HG03108 (cell line): Measurements from ENCODE around the gene CRX.
"Not testable (repeated sequence)": the region's sequence is repeated elsewhere in the genome, so short reads cannot be mapped to it uniquely, and the experiment has no call there.

Experiments used
- ATAC-seq: cut with Tn5 transposase; IDR thresholded peaks from one replicate; pipeline ENCODE4 v1.9.1; 2021; ENCODE audit warnings: moderate library complexity; ENCODE audit not compliant: unreplicated experiment

CRX gene

DNA sequence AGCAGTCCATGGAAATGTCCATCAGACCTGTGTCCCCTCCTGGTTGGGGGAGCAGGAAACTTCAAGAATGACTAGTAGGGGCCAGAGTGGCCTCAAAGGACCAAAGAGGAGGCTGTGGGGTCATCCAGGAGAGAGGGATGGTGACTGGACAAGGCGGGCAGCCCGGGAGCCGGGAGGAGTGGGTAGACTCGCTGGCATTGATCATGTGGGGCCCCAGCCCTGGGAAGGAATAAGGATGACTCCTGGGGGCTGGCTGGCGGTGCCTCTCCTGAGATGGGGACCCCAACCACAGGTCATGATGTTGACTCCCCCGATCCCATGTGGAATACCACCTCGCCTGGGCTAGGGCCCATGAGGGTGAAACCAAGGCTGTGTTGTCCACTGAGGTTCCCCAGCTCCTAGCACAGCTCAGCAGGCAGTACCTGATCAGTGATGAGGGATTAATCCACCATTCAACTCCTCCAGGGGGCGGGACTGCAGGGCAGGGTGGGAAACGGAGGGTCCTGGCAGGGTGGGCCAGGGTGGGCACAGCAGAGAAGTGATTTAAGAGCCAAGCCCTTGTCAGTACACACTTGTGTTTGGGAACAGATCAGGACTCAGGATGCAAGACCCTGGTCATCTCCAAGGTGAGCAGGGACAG is 37.0 kb downstream of the CRX start, which contains the start of gene TPRX2:
Gene TPRX2, plus strand, starts transcription at position 590 of the 640 bp plus-strand sequence. Its CDS starts 12 bp downstream, at position 602.
- not testable (repeated sequence) for ATAC-seq

DNA sequence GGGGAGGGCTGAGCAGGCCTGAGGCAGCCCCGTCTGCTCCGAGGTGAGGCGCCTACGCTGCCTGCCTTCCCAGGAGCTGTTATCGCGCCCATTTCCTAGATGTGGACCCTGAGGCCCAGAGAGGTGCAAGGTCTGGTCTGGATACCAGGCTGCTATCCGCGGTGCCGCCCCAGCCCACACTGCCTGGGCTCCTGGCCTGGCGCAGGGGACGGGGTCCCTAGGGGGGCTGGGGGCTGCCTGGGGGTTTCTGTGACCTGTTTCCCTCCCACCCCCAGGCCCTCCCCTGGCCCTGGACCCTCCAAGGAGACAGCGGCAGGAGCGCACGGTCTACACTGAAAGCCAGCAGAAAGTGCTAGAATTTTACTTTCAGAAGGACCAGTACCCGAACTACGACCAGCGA is 38.1 kb downstream of the CRX start:
- not testable (repeated sequence) for ATAC-seq

DNA sequence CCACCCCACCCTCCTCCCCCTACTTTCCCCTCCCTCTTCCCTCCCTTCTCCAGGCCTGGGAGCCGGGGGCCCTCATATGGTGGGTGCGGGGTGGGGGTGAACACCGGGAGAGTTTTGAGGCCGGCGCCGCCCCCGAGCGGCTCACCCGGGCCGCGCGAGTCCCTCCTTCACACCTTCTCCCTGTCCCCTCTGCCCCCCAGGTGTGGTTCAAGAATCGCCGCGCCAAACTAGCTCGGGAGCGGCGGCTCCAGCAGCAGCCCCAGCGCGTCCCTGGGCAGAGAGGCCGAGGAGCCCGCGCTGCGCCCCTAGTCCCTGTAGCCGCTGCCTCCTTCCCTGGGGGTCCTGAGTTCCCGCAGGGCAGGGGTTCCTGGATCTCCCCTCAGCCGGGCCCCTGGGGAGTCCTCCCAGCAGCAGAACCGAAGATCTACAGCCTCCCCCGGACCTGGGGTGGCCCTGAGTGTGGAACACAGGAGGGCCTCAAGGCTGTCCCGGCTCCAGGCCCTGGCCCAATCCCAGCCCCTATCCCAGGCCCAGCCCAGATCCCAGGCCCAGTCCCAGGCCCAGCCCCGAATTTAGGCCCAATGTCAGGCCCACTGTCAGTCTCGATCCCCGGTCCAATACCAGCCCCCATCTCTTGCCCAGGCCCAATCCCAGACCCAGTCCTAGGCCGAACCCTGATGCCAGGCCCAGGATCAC is 39.0 kb downstream of the CRX start:
- no peak for ATAC-seq

- no peak for ATAC-seq
Measured at GRCh38 chr19:47861630-47862029, 39.9 kb downstream of the CRX start.

DNA sequence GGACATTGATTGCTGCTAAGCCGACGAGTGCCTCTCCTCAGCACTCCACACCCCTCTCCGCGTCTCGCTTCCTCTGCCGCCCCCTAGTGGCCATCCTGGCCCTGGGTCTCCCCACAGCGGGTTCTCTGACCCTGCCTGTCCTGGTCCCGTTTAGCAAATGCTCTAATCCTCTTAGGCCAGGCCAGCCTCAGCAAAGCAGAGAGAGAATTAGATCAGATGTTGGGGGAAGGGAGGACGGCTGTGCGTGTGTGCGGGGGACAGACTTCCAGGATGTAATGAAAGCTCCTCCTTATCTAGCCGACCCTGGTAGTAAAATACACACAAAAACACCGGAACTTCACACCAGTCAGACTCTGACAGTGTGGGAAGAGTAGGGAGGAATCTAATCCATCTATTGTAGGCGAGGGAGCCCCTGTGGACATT is 41.8 kb downstream of the CRX start:
- no peak for ATAC-seq

GRCh38 chr19:47865166-47865565 is 43.4 kb downstream of the CRX start:
- ATAC-seq: no peak

DNA sequence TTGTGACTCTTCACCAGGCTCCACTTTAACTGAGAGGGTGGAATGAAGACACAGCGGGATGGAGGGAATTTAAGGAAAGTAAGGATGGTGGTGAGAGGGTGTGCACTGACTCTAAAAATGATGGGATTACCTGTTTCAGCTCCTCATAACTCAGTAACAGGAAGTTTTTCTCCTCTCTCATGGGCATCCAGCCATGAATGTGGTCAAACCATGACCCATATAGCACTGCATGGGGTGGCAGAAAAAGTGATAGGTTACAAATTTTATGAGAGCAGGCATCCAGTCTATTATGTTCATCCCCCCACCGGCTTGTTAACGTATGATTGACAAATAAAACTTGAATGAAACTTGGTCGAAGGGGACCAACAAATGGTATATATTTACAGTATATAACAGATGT is 57.2 kb downstream of the CRX start:
- no peak for ATAC-seq

DNA sequence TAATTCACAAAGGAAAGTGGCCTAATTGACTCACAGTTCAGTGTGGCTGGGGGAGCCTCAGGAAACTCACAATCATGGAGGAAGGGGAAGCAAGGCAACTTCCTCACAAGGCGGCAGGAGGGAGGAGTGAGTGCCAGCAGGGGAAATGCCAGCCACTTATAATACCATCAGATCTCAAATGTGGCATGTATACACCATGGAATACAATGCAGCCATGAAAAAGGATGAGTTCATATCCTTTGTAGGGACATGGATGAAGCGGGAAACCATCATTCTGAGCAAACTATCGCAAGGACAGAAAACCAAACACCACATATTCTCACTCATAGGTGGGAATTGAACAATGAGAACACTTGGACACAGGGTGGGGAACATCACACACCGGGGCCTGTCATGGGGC is 57.6 kb downstream of the CRX start:
- ATAC-seq: not testable (repeated sequence)

DNA sequence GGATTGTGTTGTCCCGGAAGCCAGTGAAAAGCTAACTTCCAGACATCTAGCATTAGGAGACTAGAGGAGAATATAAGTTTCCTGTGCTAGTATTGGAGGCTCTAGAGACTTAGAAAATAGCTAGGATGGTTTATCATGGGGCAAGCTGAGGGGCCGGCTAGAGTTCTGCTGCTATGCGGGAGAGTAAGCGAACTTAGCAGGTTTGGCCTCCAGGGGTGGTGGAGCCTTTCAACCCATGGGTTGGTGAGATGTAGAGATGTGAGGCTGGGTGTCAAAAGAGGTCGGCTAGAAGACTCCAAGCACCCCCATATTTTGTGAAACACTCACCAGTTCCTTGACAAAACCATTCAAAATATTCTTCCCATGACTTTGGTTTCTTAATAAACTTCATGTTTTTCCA is 60.0 kb downstream of the CRX start:
- no peak for ATAC-seq

GRCh38 chr19:47882890-47883289 is 61.2 kb downstream of the CRX start:
- ATAC-seq: no peak

GRCh38 chr19:47885067-47885463 is 63.3 kb downstream of the CRX start:
- no peak for ATAC-seq

- no peak for ATAC-seq
Measured at GRCh38 chr19:47886010-47886559, 64.3 kb downstream of the CRX start, which contains the start of gene SULT2A1. Gene SULT2A1, minus strand, starts transcription at chr19:47886315. Its CDS starts 58 bp downstream, at chr19:47886257.

DNA sequence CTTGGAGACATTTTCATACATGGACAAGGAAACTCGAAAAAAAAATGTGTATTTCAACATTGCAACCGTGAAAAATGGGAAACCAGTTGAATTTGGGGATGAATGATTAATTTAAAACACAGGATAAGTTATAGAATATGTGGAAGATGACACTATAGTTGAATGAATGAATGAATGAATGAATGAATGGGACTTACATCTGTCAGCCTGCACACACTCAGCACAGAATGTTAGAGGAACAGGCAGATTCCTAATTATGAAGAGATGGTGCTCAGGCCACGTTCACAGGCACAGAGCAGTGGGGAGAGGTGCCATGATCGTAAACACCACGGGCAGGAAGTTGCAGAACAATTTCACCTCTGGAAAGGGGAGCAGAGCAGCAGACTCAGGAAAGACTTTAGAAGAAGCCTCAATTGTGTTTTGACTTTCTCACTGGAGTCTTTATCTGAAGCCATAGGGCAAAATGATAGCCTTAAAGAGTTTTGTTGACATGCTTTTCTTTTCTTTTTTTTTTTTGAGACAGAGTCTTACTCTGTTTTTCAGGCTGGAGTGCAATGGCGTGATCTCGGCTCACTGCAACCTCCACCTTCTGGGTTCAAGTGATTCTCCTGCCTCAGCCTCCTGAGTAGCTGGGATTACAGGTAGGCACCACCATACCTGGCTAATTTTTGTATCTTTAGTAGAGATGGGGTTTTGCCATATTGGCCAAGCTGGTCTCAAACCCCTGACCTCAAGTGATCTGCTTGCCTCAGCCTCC is 69.3 kb downstream of the CRX start:
- ATAC-seq: no peak

DNA sequence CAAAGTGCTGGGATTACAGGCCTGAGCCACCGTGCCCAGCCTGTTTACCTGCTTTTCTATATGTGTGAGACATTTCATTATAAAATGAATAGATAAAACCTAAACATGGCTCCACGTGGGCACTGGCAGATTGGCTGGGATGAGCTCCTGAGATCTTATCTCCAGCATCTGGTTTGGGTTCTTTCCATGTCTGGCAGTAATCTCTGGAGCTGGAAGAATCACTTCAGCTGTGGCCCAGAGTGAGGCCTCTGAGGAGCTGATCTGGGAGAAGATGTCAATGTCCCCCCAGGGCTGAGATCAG is 69.8 kb downstream of the CRX start:
- ATAC-seq: no peak

DNA sequence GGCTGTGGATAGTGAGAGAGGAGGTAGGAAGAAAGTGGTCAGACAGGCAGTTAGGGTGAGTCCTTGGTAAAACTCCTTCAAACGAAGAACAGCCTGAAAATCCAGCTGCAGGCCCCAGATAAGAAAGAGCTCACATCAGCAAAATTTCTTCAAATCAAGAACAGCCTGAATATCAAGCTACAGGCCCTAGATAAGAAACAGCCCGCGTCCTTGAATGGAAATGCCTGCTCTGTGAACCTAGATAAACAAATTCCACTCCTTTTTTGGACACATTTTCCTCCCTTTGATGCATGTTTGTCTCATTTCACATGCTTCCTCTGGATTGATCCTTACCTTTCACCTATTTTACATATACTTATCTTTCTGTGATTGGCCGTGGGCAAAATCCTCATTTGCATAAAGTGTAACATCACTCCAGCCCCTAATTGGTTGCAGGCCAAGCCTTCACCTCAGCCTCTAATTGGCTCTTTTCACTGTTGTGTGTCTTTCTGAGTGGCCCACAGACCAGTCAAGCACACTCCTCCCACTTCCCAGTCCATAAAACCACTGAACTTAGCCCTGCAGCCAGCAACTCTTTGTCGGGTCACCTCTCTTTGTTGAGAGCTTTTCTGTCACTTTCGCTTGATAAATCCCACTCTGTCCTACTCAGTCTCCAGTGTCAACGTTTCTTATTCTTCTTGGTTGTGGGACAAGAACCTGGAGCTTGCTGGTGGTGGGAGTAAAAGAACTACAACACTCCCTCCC is 70.4 kb downstream of the CRX start:
- no peak for ATAC-seq
